Measurements from ENCODE around the gene GAS2L1. TPM values are rescaled to one million over a fixed set of nuclear protein-coding genes. Genes with fewer than 3 reads are reported as not detected.

Gene GAS2L1
- total RNA-seq, 2 donors from 2014 or later: 22.2 to 24.9 TPM

- Histone ChIP-seq H3K4me3 (ENCODE audit: low read length) (no peak overlapping the region), H3K27ac (ENCODE audit: low read depth, low read length) (no peak overlapping the region), H3K4me1 (ENCODE audit: control insufficient read depth, insufficient read depth, low read length) (no peaks in the 10 kb centered on the region), H3K36me3 (ENCODE audit: control insufficient read depth, insufficient read depth, low read length) (peaks cover 68% of the 10 kb centered on the region), H3K9ac (ENCODE audit: extremely low read depth, low read length, poor library complexity, severe bottlenecking) (no peak overlapping the region), H3K9me3 (ENCODE audit: control insufficient read depth, low read length) (no peaks in the 10 kb centered on the region), H3K27me3 (ENCODE audit: control insufficient read depth, insufficient read depth, low read length, poor library complexity, severe bottlenecking) (no peaks in the 10 kb centered on the region)
- Mint-ChIP-seq H3K27me3 (ENCODE audit: insufficient read depth) (no peaks in the 10 kb centered on the region), H3K4me1 (peaks cover 11% of the 10 kb centered on the region), H3K27ac (no peak overlapping the region), H3K9me3 (no peaks in the 10 kb centered on the region), H3K36me3 (ENCODE audit: low read depth) (peaks cover 56% of the 10 kb centered on the region), H3K4me3 (no peak overlapping the region)
- WGBS, 2 experiments (ENCODE audit: insufficient coverage in 1 of 2, insufficient read length in 1 of 2): 93 to 95% methylated on average over 7 to 12 of the region's 12 CpGs
- no peak for TF ChIP-seq CTCF (conservative IDR thresholded peaks at IDR 0.05)
- DNase-seq: no peak
These were observed 31.3 kb downstream of the GAS2L1 start for GRCh38 chr22:29337631-29338284.

- H3K27me3 ChIP-seq (ENCODE audit: control insufficient read depth, insufficient read depth, low read length, poor library complexity, severe bottlenecking): no peaks in the 10 kb centered on the region
- H3K9ac ChIP-seq (ENCODE audit: extremely low read depth, low read length, poor library complexity, severe bottlenecking): no peak overlapping the region
- Mint-ChIP-seq H3K36me3 (ENCODE audit: low read depth) (peaks cover 59% of the 10 kb centered on the region), H3K4me3 (no peak overlapping the region), H3K4me1 (peaks cover 11% of the 10 kb centered on the region), H3K9me3 (no peaks in the 10 kb centered on the region), H3K27ac (no peak overlapping the region), H3K27me3 (ENCODE audit: insufficient read depth) (no peaks in the 10 kb centered on the region)
- WGBS, 2 experiments (ENCODE audit: insufficient coverage in 1 of 2, insufficient read length in 1 of 2): 89 to 100% methylated on average over 4 to 6 of the region's 6 CpGs
- peaks cover 69% of the 10 kb centered on the region for H3K36me3 ChIP-seq (ENCODE audit: control insufficient read depth, insufficient read depth, low read length)
- no peak overlapping the region for H3K27ac ChIP-seq (ENCODE audit: low read depth, low read length)
- no peak for DNase-seq
- no peak overlapping the region for H3K4me3 ChIP-seq (ENCODE audit: low read length)
- no peaks in the 10 kb centered on the region for H3K9me3 ChIP-seq (ENCODE audit: control insufficient read depth, low read length)
- no peak for TF ChIP-seq CTCF (conservative IDR thresholded peaks at IDR 0.05)
- H3K4me1 ChIP-seq (ENCODE audit: control insufficient read depth, insufficient read depth, low read length): no peaks in the 10 kb centered on the region
These were observed 31.9 kb downstream of the GAS2L1 start for GRCh38 chr22:29338398-29338797.

- H3K27me3 Mint-ChIP-seq (ENCODE audit: insufficient read depth): no peaks in the 10 kb centered on the region
- H3K4me1 ChIP-seq (ENCODE audit: control insufficient read depth, insufficient read depth, low read length): no peaks in the 10 kb centered on the region
- no peak overlapping the region for H3K4me3 Mint-ChIP-seq
- no peak overlapping the region for H3K9ac ChIP-seq (ENCODE audit: extremely low read depth, low read length, poor library complexity, severe bottlenecking)
- TF ChIP-seq CTCF (conservative IDR thresholded peaks at IDR 0.05): no peak
- no peaks in the 10 kb centered on the region for H3K27me3 ChIP-seq (ENCODE audit: control insufficient read depth, insufficient read depth, low read length, poor library complexity, severe bottlenecking)
- H3K27ac Mint-ChIP-seq: no peak overlapping the region
- peaks cover 62% of the 10 kb centered on the region for H3K36me3 Mint-ChIP-seq (ENCODE audit: low read depth)
- DNase-seq: no peak
- H3K9me3 ChIP-seq (ENCODE audit: control insufficient read depth, low read length): no peaks in the 10 kb centered on the region
- H3K4me1 Mint-ChIP-seq: peaks cover 11% of the 10 kb centered on the region
- no peak overlapping the region for H3K27ac ChIP-seq (ENCODE audit: low read depth, low read length)
- H3K4me3 ChIP-seq (ENCODE audit: low read length): no peak overlapping the region
- H3K9me3 Mint-ChIP-seq: no peaks in the 10 kb centered on the region
- WGBS, 2 experiments (ENCODE audit: insufficient coverage in 1 of 2, insufficient read length in 1 of 2): 93 to 98% methylated on average over 8 to 23 of the region's 23 CpGs
- H3K36me3 ChIP-seq (ENCODE audit: control insufficient read depth, insufficient read depth, low read length): peaks cover 68% of the 10 kb centered on the region
These were observed 33.2 kb downstream of the GAS2L1 start for GRCh38 chr22:29339381-29340235.
